ENCODE results near the gene TTYH1.

GRCh38 chr19:54420383-54421168 is 5.3 kb downstream of the TTYH1 start:
- no peak for TF ChIP-seq POLR2A (IDR thresholded peaks at IDR 0.05)
- no peak for TF ChIP-seq CTCF (IDR thresholded peaks at IDR 0.05)

Data from testis (tissue), 2 donors.